ENCODE results near the gene FARP2.
A peak's percentile ranks its signal among the peaks of the same experiment; 100 is the strongest.

Gene FARP2

DNA sequence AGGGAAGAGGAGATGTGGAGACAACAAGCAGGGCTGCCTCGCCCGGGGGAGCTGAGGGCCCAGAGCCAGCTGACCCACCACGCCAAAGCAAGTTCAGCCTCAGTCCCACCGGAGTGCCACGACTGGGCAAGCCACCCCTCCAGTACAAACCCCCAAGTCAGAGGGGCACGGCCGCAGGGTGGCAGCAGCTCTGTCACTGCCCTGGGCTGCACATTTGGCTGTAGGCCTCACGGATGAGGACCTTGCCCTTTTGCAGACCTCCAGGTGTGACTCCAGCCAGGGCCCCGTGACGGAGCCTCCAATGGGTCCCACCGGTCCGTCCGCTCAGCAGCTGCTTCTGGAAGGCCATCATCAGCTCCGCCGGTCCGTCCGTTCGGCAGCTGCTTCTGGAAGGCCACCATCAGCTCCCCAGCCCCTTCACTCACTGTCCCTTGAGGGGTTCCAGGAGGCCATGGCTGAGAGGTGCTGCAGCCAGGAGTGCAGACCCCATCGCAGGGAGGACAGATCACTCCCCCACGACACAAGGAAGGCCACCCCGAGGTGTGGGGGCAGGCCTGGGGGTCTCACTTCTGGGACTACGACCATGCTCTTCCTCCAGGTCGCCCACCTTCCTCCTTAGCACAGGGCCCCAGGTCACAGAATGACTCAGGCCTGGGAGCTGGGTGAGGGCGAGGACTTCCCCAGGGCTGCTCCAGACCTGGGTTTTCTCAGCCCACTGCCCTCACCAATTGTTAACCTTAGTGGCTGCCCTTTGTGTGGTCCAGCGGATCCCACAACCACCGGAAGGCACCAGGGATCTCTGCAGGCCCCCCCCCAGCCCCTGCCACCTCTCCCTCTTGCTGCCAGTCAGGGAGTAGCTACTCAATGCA, 176.9 kb downstream of the FARP2 start:
- DNase-seq (ENCODE audit: low spot score): no peak

DNA sequence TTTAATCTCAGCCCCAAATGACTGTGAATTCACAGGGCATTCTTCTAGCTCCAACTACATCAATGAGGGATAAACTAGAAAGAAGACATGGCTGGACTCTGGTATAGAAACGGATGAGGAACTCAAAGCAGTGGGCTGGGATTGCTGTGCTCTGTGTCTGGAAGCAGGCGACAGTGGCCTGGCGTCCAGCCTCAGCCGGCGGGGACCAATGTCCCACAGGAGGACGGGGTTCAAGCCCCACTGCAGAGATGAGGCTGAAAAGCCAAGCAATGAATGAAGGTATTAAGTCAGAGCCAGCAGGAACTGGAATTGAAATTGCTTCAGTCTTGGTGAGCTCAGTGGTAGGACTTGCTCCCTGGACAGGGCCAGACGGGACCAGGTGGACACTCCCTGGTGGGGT, 178.2 kb downstream of the FARP2 start:
- no peak for DNase-seq (ENCODE audit: low spot score)

DNA sequence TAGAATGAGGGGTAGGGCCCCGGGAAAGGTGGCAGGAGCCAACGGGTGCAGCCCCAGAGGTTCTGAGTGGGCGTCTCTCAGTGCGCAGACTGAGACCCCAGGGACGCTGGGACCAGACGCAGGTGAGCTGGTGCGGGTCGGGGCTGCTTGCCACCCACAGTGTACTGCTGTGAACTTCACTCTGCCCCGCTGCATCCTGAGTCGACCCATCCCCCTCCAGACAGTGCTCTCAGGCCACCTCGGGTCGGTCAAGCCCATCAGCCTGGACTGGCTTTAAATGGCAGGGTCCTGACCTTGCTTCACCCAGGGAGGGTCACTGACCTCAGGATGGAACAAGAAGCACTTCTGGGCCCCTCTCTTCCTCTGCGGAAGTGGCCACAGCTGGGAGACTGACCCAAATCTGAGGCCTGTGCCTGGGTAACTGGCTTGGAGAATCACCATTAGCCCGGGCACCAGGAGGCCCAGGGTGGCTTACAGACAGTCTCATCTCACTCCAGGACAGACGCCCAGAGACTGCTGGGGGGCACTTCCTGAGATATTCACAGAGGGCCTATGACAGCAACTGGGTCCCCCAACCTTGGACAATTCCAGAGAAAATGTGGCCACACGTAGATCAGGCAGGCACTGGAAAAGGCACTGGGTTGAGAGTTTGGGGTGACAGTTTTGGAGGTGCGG, 178.8 kb downstream of the FARP2 start:
- no peak for DNase-seq (ENCODE audit: low spot score)

DNA sequence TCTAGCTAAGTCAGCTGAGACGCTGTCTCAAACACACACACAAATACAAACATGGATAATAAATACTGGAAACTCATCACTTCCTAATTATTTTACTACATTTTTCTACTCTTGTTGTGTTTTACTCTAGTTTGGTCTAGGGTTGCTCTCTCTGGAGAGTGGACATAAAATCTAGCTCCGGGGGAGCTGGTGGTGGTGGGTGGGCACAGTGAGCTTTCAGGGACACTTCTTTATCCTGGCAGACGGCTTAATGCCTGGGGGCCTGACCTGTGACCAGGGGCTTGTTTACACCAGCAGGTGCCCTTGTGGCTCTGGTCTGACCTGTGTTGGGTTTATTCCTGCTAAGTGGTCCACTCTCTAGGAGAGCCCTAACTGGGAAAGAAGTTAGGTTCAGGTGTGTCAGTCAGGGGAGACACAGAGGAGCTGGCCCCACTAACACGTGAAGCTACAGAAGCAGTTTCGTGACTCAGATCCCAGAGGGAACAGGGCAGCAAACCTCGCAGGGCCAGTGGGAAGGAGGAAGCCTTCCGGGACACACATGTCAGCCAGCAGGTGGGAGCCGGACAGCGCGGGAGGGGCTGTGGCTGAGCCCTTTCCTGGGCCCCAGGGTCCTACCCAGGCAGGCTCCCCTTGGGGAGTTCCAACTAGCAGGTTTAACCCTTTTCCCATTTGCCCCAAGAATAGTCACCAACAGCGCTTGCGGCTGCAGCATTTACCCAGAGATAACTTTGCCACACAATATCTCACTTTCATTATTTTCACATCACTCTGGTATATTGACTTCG, 180.0 kb downstream of the FARP2 start:
- DNase-seq (ENCODE audit: low spot score): no peak

DNA sequence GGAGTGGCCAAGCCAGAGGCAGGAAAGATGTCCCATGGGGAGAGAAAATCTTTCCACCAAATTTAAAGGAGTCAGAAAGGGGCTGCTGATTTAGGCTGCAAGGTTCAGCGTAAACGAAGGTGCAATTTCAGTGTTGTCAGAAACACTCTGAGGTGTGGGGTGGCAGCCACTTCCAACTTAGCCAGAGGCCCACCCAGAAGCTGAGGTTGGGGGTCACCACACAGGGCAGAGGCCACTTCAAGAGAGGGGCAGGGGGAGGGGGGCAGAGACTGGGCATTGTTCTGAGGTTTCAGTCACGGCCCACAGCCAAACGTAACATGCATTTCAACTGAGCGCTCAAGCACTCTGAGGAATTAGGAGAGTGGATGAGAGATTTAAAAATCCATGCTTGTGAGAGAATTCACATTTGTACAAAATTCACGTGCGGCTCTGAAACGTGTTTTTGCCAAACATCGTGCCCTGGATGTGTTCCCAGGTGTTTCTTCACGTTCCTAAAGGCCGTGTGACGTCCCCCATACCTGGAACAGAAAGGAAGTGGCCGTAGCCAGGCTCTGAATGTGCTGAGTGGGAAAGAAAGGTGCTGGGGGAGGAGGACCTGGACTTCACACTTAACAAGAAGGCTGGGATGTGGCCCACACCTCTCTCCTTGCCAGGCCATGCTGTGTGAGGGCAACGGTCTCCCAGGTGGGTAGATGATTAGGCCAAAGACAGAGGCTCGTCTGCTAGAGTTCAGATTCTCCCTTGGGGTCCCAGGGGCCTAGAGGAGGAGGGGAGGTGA, 182.9 kb downstream of the FARP2 start:
- no peak for DNase-seq (ENCODE audit: low spot score)

DNA sequence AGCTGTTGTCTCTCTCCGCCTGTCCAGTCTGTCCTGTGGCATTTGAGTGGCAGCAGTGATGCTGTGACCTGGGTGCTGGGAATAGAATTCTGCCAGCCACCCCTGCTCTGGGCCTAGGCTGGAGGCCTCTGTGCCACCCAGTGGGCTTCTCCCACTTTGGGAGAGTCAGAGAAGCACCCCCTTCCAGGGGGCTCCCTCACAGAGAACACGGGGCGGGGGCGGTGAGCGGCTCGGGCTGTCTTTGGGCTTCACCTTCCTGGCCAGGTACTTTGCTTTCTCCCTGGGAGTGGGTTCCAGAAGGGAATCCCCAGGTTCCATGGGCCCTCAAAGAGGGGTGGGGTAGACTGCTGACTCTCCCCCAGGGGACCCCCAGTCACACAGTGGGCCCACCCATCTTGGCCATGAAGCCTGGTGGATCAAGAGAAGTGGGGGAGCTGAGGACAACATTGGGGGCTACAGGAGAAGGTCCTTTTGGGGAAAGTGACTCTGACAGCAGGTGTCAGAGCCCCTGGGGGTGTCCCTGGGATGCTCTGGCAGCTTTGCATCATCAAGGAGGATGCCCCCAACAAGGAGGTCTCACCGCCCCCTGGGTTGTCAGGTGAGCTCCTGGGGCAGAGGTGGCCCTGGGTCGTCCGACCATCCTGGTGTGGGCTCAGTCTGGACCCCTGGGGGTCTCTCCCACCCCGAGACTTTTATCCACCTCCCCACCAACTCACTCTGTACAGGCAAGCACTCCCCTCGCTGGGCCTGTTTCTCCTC, 183.7 kb downstream of the FARP2 start:
- no peak for DNase-seq (ENCODE audit: low spot score)

DNA sequence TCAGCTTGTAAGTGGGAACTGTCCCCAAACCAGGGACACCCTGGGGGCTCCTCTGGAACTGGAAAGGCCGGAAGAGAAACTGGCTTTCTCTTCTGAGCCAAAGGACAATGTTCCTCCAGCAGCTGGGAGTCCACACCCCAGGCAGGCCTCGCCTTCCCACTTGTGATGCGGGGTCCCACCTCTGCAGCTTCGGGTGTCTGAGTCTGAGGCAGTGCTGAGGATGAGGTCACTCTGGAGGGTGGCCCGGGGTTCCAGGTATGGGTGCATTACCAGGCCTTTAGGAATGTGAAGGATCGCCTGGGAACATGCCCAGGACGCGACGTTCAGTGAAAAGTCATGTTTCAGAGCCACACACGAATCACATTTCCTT, 184.3 kb downstream of the FARP2 start:
- peak; percentile 79 for DNase-seq (ENCODE audit: low spot score)

DNA sequence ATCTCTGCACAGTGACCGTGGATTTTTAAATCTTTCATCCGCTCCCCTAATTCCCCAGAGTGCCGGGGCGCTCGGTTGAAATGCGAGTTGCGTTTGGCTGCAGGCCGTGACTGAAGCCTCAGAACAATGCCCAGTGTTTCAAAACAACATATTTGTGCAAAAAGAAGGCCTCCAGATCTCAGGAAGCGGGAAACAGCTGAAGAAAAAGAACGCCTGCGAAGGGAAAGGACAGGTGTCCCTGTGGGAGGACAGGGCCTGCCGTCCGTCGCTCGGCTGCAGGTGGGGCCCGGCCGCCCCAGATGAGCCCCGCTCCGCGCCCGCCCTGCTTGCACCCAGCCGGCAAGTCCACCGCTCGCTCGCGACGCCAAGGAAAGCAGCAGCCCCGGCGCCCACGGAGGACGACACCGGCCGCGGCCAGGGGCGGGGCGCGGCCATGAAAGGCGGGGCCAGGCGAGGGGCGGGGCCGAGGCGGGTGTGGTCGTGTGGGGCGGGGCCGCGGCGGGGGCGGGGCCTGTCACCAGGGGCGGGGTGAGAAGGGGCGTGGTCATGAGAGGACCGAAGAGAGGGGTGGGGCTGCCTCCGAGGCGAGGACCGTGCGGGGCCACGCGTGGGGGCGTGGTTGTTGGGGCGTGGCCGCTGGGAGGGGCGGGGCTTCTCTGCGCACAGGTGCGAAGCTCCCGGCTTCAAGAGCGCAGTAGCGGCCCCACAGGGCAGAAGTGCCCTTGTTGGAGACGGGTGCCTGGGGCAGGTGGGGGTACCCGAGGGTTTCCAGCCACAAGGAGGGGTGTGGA, 184.9 kb downstream of the FARP2 start:
- DNase-seq (ENCODE audit: low spot score): peak; percentile 57

DNA sequence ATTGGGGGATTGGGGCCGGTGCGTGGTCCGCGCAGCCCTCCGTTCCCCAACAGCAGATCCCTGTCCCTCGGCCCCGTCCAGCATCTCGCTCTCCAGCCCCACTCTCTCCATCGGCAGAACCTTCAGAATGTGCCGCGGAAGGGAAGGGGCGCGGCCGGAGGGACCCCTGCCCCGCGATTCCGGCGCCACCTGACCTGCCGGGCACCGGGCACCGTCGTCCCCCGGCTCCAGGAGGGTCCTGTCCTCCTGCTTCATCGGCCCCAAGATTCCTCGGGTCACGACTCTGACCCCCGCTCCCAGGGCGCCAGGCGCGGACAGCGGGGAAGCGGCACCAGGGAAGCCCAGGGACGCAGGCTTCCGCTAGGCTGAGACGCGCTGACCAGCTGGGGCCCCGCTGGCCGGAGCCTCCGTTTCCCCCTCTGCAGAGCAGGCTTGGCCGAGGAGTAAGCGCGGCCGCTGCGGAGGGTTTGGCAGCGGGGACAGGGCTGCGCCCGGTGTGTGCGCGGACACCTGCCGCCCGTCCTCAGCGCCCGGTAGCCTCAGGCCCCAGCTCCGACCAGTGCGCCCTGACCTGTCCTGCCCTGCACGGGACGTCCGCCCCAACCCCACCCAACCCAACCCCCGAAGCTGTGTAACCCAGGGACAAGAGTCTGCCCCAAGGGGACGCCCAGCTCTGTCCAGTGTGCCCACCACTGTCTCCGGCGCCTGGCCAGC, 185.6 kb downstream of the FARP2 start:
- no peak for DNase-seq (ENCODE audit: low spot score)

DNA sequence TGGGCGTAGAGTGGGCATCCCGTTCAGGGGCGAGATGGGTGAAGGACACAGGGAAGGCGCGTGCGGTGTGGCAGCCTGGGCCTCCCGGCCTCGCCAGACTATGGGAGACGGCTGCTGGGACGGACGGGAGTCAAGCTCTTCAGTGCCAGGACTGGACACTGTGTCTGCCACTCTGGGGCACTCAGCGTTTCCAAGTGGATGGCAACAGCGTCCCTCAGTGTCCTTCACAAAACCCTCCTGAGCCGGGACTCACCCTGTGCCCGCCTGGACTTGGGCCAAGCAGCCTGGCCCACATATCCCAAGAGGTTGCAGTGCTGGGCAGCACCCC, 186.2 kb downstream of the FARP2 start:
- DNase-seq (ENCODE audit: low spot score): no peak

Measured in kidney tubule cell (primary cell).